Mucosa of descending colon (tissue), 3 donors: Measurements from ENCODE around the gene DCHS2. TPM values are rescaled to one million over a fixed set of nuclear protein-coding genes. Genes with fewer than 3 reads are reported as not detected.
A peak's percentile ranks its signal among the peaks of the same experiment; 100 is the strongest.

ENCODE experiments used
- ATAC-seq: fragments of 200-7000 bp; cut with Tn5 transposase; one replicate; pipeline ENCODE4 v1.9.1; 2020; ENCODE audit warnings: mild to moderate bottlenecking, moderate library complexity
- DNase-seq, 3 donors: peaks; one replicate each; pipeline ENCODE4 v3.0.0-alpha.2; 2020
- H3K36me3 ChIP-seq: fragments of 200-600 bp; one replicate; pipeline ENCODE4 v1.8.0; 2021; ENCODE audit warnings: low read depth, mild to moderate bottlenecking
- H3K4me1 ChIP-seq: fragments of 200-600 bp; one replicate; pipeline ENCODE4 v1.8.0; 2021; ENCODE audit warnings: low read depth, mild to moderate bottlenecking
- H3K4me3 ChIP-seq: fragments of 200-600 bp; one replicate; pipeline ENCODE4 v1.8.0; 2021; ENCODE audit warnings: mild to moderate bottlenecking
- H3K9me3 ChIP-seq: fragments of 200-600 bp; one replicate; pipeline ENCODE4 v1.8.0; 2021; ENCODE audit warnings: mild to moderate bottlenecking
- CTCF ChIP-seq: fragments of 200-600 bp; IDR thresholded peaks from one replicate; pipeline ENCODE4 v1.8.0; 2022; ENCODE audit warnings: antibody characterized with exemption, mild to moderate bottlenecking
- intact Hi-C, 2 donors: fragments of 100-400 bp; cut with DNase I in 1 of 2; cut with micrococcal nuclease in 1 of 2; formaldehyde crosslinking; loops; one replicate each; pipeline versions ENCODE4 v1.11.0 to v1.11.1; 2022; cut with DNase I, micrococcal nuclease
- total RNA-seq, 3 donors: library from RNA; stranded (reverse); fragmentation: NEBNext Ultra II Directional in 2 of 3; extraction: Animal tissue kit (Norgen Biotek cat#: 25700) in 2 of 3; gene quantifications; one replicate each; pipeline versions ENCODE4 v1.2.1 to v1.2.4, GENCODE V29; 2021 to 2023
- donor health status: DM: no; HTN: no; CAD: no; lungs with moderate emphysema.
- donor health status: DM: no; HTN: no; CAD: no.
- donor health status: DM: no; HTN: yes; CAD: no.

The DCHS2 gene
- total RNA-seq, 3 donors from 2014 or later, result 0.58 to 9.6 (median 1.1) TPM

- intact Hi-C loops, result loop anchor here in 1 of 2 donors (5.0 kb wide), 1 partner anchor 106 kb away; no protein-coding TSS in a partner anchor
- no peak for ATAC-seq
Measured at GRCh38 chr4:154503598-154503997, 12.0 kb upstream of the DCHS2 start.

GRCh38 chr4:154502111-154502510, 10.5 kb upstream of the DCHS2 start:
- intact Hi-C loops, result loop anchor here in 1 of 2 donors (5.0 kb wide), 1 partner anchor 105 kb away; no protein-coding TSS in a partner anchor
- TF ChIP-seq CTCF, result no peak
- no peak for ATAC-seq

More at GRCh38 chr4:154503598-154503997, 12.0 kb upstream of the DCHS2 start:
- Histone ChIP-seq H3K4me3 (no peak overlapping the region), H3K36me3 (no peaks in the 10 kb centered on the region), H3K4me1 (no peaks in the 10 kb centered on the region), H3K9me3 (no peaks in the 10 kb centered on the region)
- TF ChIP-seq CTCF, result peak; percentile 11
- DNase-seq, result no peak

GRCh38 chr4:154497889-154498288, 6.3 kb upstream of the DCHS2 start:
- intact Hi-C loops, result no loop called here
- Histone ChIP-seq H3K36me3 (no peaks in the 10 kb centered on the region), H3K4me3 (no peak overlapping the region), H3K4me1 (no peaks in the 10 kb centered on the region), H3K9me3 (no peaks in the 10 kb centered on the region)
- DNase-seq (no peak), ATAC-seq (no peak)
- no peak for TF ChIP-seq CTCF

More at GRCh38 chr4:154502111-154502510, 10.5 kb upstream of the DCHS2 start:
- no peak overlapping the region for H3K4me3 ChIP-seq
- DNase-seq, result no peak
- H3K9me3 ChIP-seq, result no peaks in the 10 kb centered on the region
- H3K4me1 ChIP-seq, result no peaks in the 10 kb centered on the region
- no peaks in the 10 kb centered on the region for H3K36me3 ChIP-seq

- TF ChIP-seq CTCF, result no peak
- DNase-seq (no peak), ATAC-seq (no peak)
- Histone ChIP-seq H3K4me3 (no peak overlapping the region), H3K36me3 (no peaks in the 10 kb centered on the region), H3K4me1 (peaks cover 6% of the 10 kb centered on the region), H3K9me3 (no peaks in the 10 kb centered on the region)
- intact Hi-C loops, result no loop called here
Measured at GRCh38 chr4:154495867-154496266, 4.3 kb upstream of the DCHS2 start.

GRCh38 chr4:154492288-154492687, 689 bp upstream of the DCHS2 start:
- DNase-seq, result no peak
- Histone ChIP-seq H3K9me3 (no peaks in the 10 kb centered on the region), H3K4me1 (peaks cover 9% of the 10 kb centered on the region), H3K36me3 (no peaks in the 10 kb centered on the region), H3K4me3 (no peak overlapping the region)
- no peak for ATAC-seq
- intact Hi-C loops, result no loop called here
- TF ChIP-seq CTCF, result no peak
